ENCODE results near the gene ARID5B.

GRCh38 chr10:61918140-61918539, 16.6 kb downstream of the ARID5B start:
- TF ChIP-seq BHLHE40 (IDR thresholded peaks at IDR 0.05; ENCODE audit: borderline replicate concordance) (no peak), FOXM1 (IDR thresholded peaks at IDR 0.05; ENCODE audit: borderline replicate concordance) (no peak)

All from HEK293T (cell line).